Measurements from ENCODE around the gene ACP2.
"Not testable (repeated sequence)": the region's sequence is repeated elsewhere in the genome, so short reads cannot be mapped to it uniquely, and the experiment has no call there.

Gene ACP2

GRCh38 chr11:47213950-47214565 is 34.6 kb downstream of the ACP2 start:
- DNase-seq (ENCODE audit: low read depth) = peak; percentile 88
- Histone ChIP-seq H3K4me3 (ENCODE audit: low read length) (peak overlapping the region; percentile 89), H3K4me1 (ENCODE audit: control insufficient read depth, insufficient read depth, low read length) (peaks cover 25% of the 10 kb centered on the region), H3K36me3 (ENCODE audit: control insufficient read depth, insufficient read depth, low read length, severe bottlenecking) (no peaks in the 10 kb centered on the region), H3K27me3 (replicated peaks; ENCODE audit: control insufficient read depth, insufficient read depth, low read length) (no peaks in the 10 kb centered on the region), H3K9me3 (ENCODE audit: control insufficient read depth, low read length) (peaks cover 2% of the 10 kb centered on the region), H3K9ac (ENCODE audit: low read length) (peak overlapping the region; percentile 87)

- no peak for DNase-seq (ENCODE audit: low read depth)
- peaks cover 23% of the 10 kb centered on the region for H3K4me1 ChIP-seq (ENCODE audit: control insufficient read depth, insufficient read depth, low read length)
- H3K36me3 ChIP-seq (ENCODE audit: control insufficient read depth, insufficient read depth, low read length, severe bottlenecking) = no peaks in the 10 kb centered on the region
- H3K4me3 ChIP-seq (ENCODE audit: low read length) = no peak overlapping the region
- H3K9ac ChIP-seq (ENCODE audit: low read length) = no peak overlapping the region
- peaks cover 2% of the 10 kb centered on the region for H3K9me3 ChIP-seq (ENCODE audit: control insufficient read depth, low read length)
- no peaks in the 10 kb centered on the region for H3K27me3 ChIP-seq (replicated peaks; ENCODE audit: control insufficient read depth, insufficient read depth, low read length)
These were observed 35.7 kb downstream of the ACP2 start for GRCh38 chr11:47212938-47213337.

GRCh38 chr11:47208628-47209027 is 40.0 kb downstream of the ACP2 start:
- Histone ChIP-seq H3K4me3 (ENCODE audit: low read length) (no peak overlapping the region), H3K36me3 (ENCODE audit: control insufficient read depth, insufficient read depth, low read length, severe bottlenecking) (no peaks in the 10 kb centered on the region), H3K27me3 (replicated peaks; ENCODE audit: control insufficient read depth, insufficient read depth, low read length) (no peaks in the 10 kb centered on the region), H3K4me1 (ENCODE audit: control insufficient read depth, insufficient read depth, low read length) (peaks cover 10% of the 10 kb centered on the region), H3K9ac (ENCODE audit: low read length) (no peak overlapping the region), H3K9me3 (ENCODE audit: control insufficient read depth, low read length) (peaks cover 2% of the 10 kb centered on the region)
- DNase-seq (ENCODE audit: low read depth) = no peak

- not testable (repeated sequence) for DNase-seq (ENCODE audit: low read depth); H3K4me1 ChIP-seq (ENCODE audit: control insufficient read depth, insufficient read depth, low read length); H3K27me3 ChIP-seq (replicated peaks; ENCODE audit: control insufficient read depth, insufficient read depth, low read length); H3K36me3 ChIP-seq (ENCODE audit: control insufficient read depth, insufficient read depth, low read length, severe bottlenecking); H3K9ac ChIP-seq (ENCODE audit: low read length); H3K4me3 ChIP-seq (ENCODE audit: low read length); H3K9me3 ChIP-seq (ENCODE audit: control insufficient read depth, low read length)
These were observed 40.5 kb downstream of the ACP2 start for GRCh38 chr11:47208008-47208552.

GRCh38 chr11:47207459-47207858 is 41.2 kb downstream of the ACP2 start:
- H3K36me3 ChIP-seq (ENCODE audit: control insufficient read depth, insufficient read depth, low read length, severe bottlenecking) = no peaks in the 10 kb centered on the region
- H3K27me3 ChIP-seq (replicated peaks; ENCODE audit: control insufficient read depth, insufficient read depth, low read length) = peaks cover 3% of the 10 kb centered on the region
- peaks cover 10% of the 10 kb centered on the region for H3K4me1 ChIP-seq (ENCODE audit: control insufficient read depth, insufficient read depth, low read length)
- H3K4me3 ChIP-seq (ENCODE audit: low read length) = no peak overlapping the region
- no peak overlapping the region for H3K9ac ChIP-seq (ENCODE audit: low read length)
- no peak for DNase-seq (ENCODE audit: low read depth)
- H3K9me3 ChIP-seq (ENCODE audit: control insufficient read depth, low read length) = peaks cover 2% of the 10 kb centered on the region

- H3K4me1 ChIP-seq (ENCODE audit: control insufficient read depth, insufficient read depth, low read length); H3K36me3 ChIP-seq (ENCODE audit: control insufficient read depth, insufficient read depth, low read length, severe bottlenecking); H3K9ac ChIP-seq (ENCODE audit: low read length); H3K9me3 ChIP-seq (ENCODE audit: control insufficient read depth, low read length); H3K4me3 ChIP-seq (ENCODE audit: low read length); DNase-seq (ENCODE audit: low read depth): not testable (repeated sequence)
- H3K27me3 ChIP-seq (replicated peaks; ENCODE audit: control insufficient read depth, insufficient read depth, low read length) = peaks cover 12% of the 10 kb centered on the region
These were observed 42.0 kb downstream of the ACP2 start for GRCh38 chr11:47206577-47206976.

- Histone ChIP-seq H3K27me3 (replicated peaks; ENCODE audit: control insufficient read depth, insufficient read depth, low read length) (peaks cover 16% of the 10 kb centered on the region), H3K36me3 (ENCODE audit: control insufficient read depth, insufficient read depth, low read length, severe bottlenecking) (no peaks in the 10 kb centered on the region), H3K9ac (ENCODE audit: low read length) (no peak overlapping the region), H3K4me1 (ENCODE audit: control insufficient read depth, insufficient read depth, low read length) (peaks cover 10% of the 10 kb centered on the region), H3K4me3 (ENCODE audit: low read length) (no peak overlapping the region), H3K9me3 (ENCODE audit: control insufficient read depth, low read length) (no peaks in the 10 kb centered on the region)
- peak; percentile 75 for DNase-seq (ENCODE audit: low read depth)
These were observed 44.0 kb downstream of the ACP2 start for GRCh38 chr11:47204637-47204989.

- Histone ChIP-seq H3K36me3 (ENCODE audit: control insufficient read depth, insufficient read depth, low read length, severe bottlenecking) (no peaks in the 10 kb centered on the region), H3K4me1 (ENCODE audit: control insufficient read depth, insufficient read depth, low read length) (peaks cover 10% of the 10 kb centered on the region), H3K4me3 (ENCODE audit: low read length) (no peak overlapping the region), H3K27me3 (replicated peaks; ENCODE audit: control insufficient read depth, insufficient read depth, low read length) (peaks cover 16% of the 10 kb centered on the region), H3K9me3 (ENCODE audit: control insufficient read depth, low read length) (no peaks in the 10 kb centered on the region), H3K9ac (ENCODE audit: low read length) (no peak overlapping the region)
- no peak for DNase-seq (ENCODE audit: low read depth)
These were observed 46.0 kb downstream of the ACP2 start for GRCh38 chr11:47202576-47202975.

GRCh38 chr11:47201015-47201414 is 47.6 kb downstream of the ACP2 start:
- Histone ChIP-seq H3K27me3 (replicated peaks; ENCODE audit: control insufficient read depth, insufficient read depth, low read length) (peaks cover 16% of the 10 kb centered on the region), H3K9me3 (ENCODE audit: control insufficient read depth, low read length) (no peaks in the 10 kb centered on the region), H3K4me3 (ENCODE audit: low read length) (no peak overlapping the region), H3K36me3 (ENCODE audit: control insufficient read depth, insufficient read depth, low read length, severe bottlenecking) (no peaks in the 10 kb centered on the region), H3K4me1 (ENCODE audit: control insufficient read depth, insufficient read depth, low read length) (peaks cover 10% of the 10 kb centered on the region), H3K9ac (ENCODE audit: low read length) (no peak overlapping the region)
- no peak for DNase-seq (ENCODE audit: low read depth)

GRCh38 chr11:47198161-47198560 is 50.5 kb downstream of the ACP2 start:
- not testable (repeated sequence) for H3K4me3 ChIP-seq (ENCODE audit: low read length); DNase-seq (ENCODE audit: low read depth); H3K9me3 ChIP-seq (ENCODE audit: control insufficient read depth, low read length); H3K4me1 ChIP-seq (ENCODE audit: control insufficient read depth, insufficient read depth, low read length); H3K36me3 ChIP-seq (ENCODE audit: control insufficient read depth, insufficient read depth, low read length, severe bottlenecking); H3K9ac ChIP-seq (ENCODE audit: low read length)
- peaks cover 16% of the 10 kb centered on the region for H3K27me3 ChIP-seq (replicated peaks; ENCODE audit: control insufficient read depth, insufficient read depth, low read length)

GRCh38 chr11:47192111-47192510 is 56.5 kb downstream of the ACP2 start:
- H3K9ac ChIP-seq (ENCODE audit: low read length) = no peak overlapping the region
- H3K36me3 ChIP-seq (ENCODE audit: control insufficient read depth, insufficient read depth, low read length, severe bottlenecking) = no peaks in the 10 kb centered on the region
- H3K4me3 ChIP-seq (ENCODE audit: low read length) = no peak overlapping the region
- no peaks in the 10 kb centered on the region for H3K9me3 ChIP-seq (ENCODE audit: control insufficient read depth, low read length)
- no peak for DNase-seq (ENCODE audit: low read depth)
- H3K4me1 ChIP-seq (ENCODE audit: control insufficient read depth, insufficient read depth, low read length) = peaks cover 6% of the 10 kb centered on the region
- no peaks in the 10 kb centered on the region for H3K27me3 ChIP-seq (replicated peaks; ENCODE audit: control insufficient read depth, insufficient read depth, low read length)

GRCh38 chr11:47191137-47191536 is 57.5 kb downstream of the ACP2 start:
- DNase-seq (ENCODE audit: low read depth) = peak; percentile 7
- H3K4me1 ChIP-seq (ENCODE audit: control insufficient read depth, insufficient read depth, low read length) = peaks cover 12% of the 10 kb centered on the region
- H3K36me3 ChIP-seq (ENCODE audit: control insufficient read depth, insufficient read depth, low read length, severe bottlenecking); H3K9me3 ChIP-seq (ENCODE audit: control insufficient read depth, low read length); H3K4me3 ChIP-seq (ENCODE audit: low read length); H3K27me3 ChIP-seq (replicated peaks; ENCODE audit: control insufficient read depth, insufficient read depth, low read length); H3K9ac ChIP-seq (ENCODE audit: low read length): not testable (repeated sequence)

All from adipocyte (in vitro differentiated cells).